Left renal pelvis (tissue), 4 donors: ENCODE measurements around the gene PPP1R1B. TPM values are rescaled to one million over a fixed set of nuclear protein-coding genes. Genes with fewer than 3 reads are reported as not detected.

Experiments used
- DNase-seq, 4 donors: peaks; one replicate each; pipeline ENCODE4 v3.0.0-alpha.2; 2013; ENCODE audit warnings: low read depth in 4 of 4, low spot score in 3 of 4
- polyA plus RNA-seq, 4 donors: library from polyadenylated mRNA; unstranded; fragments of 120-200 nt; gene quantifications; one replicate each; pipeline ENCODE4 v1.2.1, GENCODE V29; 2013; ENCODE audit not compliant: insufficient read length in 4 of 4

PPP1R1B gene
- polyA plus RNA-seq, 4 donors: 12.2 to 46.4 (median 20.3) TPM

- DNase-seq: no peak
Observed at GRCh38 chr17:39664581-39665561, 38.1 kb downstream of the PPP1R1B start, which contains the start of gene TCAP. Gene TCAP (plus strand): TSS chr17:39665349. CDS start chr17:39665360, 11 bp downstream.

GRCh38 chr17:39665642-39666224 is 39.0 kb downstream of the PPP1R1B start:
- no peak for DNase-seq

- no peak for DNase-seq
Observed at GRCh38 chr17:39666231-39666600, 39.5 kb downstream of the PPP1R1B start.

- DNase-seq: no peak
Observed at GRCh38 chr17:39666601-39667261, 40.0 kb downstream of the PPP1R1B start.

- DNase-seq: no peak
Observed at GRCh38 chr17:39667262-39667944, 40.7 kb downstream of the PPP1R1B start.

- no peak for DNase-seq
Observed at GRCh38 chr17:39667945-39668924, 41.5 kb downstream of the PPP1R1B start, which contains the start of gene PNMT. Gene PNMT (plus strand): TSS chr17:39668453. CDS start chr17:39668476, 23 bp downstream.

- DNase-seq: no peak
Observed at GRCh38 chr17:39669897-39670735, 43.4 kb downstream of the PPP1R1B start.

- DNase-seq: no peak
Observed at GRCh38 chr17:39670746-39671145, 44.0 kb downstream of the PPP1R1B start.

GRCh38 chr17:39671651-39672521 is 45.1 kb downstream of the PPP1R1B start:
- DNase-seq: no peak

GRCh38 chr17:39672522-39673334 is 46.0 kb downstream of the PPP1R1B start:
- no peak for DNase-seq

GRCh38 chr17:39673335-39674081 is 46.8 kb downstream of the PPP1R1B start:
- no peak for DNase-seq

- no peak for DNase-seq
Observed at GRCh38 chr17:39674179-39674578, 47.4 kb downstream of the PPP1R1B start.

GRCh38 chr17:39674702-39675389 is 48.1 kb downstream of the PPP1R1B start:
- no peak for DNase-seq

GRCh38 chr17:39675390-39676082 is 48.8 kb downstream of the PPP1R1B start:
- no peak for DNase-seq
